Endodermal cell (in vitro differentiated cells): ENCODE measurements around the gene PTPRU. TPM values are rescaled to one million over a fixed set of nuclear protein-coding genes. Genes with fewer than 3 reads are reported as not detected.
"Not testable (repeated sequence)": the region's sequence is repeated elsewhere in the genome, so short reads cannot be mapped to it uniquely, and the experiment has no call there.

Source experiments
- DNase-seq: peaks from one replicate; pipeline ENCODE4 v3.0.0-alpha.2; 2017
- H3K27ac ChIP-seq: 2 replicates; pipeline ENCODE4 v1.5.1; 2013; ENCODE audit warnings: mild to moderate bottlenecking, low read depth, low read length, moderate library complexity
- H3K27me3 ChIP-seq: 2 replicates; pipeline ENCODE4 v1.6.1; 2013; ENCODE audit warnings: mild to moderate bottlenecking, low read length, moderate library complexity; ENCODE audit not compliant: insufficient read depth, control insufficient read depth, poor library complexity, severe bottlenecking
- H3K36me3 ChIP-seq: 2 replicates; pipeline ENCODE4 v1.7.0; 2013; ENCODE audit warnings: mild to moderate bottlenecking, low read length, moderate library complexity; ENCODE audit not compliant: control insufficient read depth, insufficient read depth
- H3K4me1 ChIP-seq: one replicate; pipeline ENCODE4 v1.7.0; 2013; ENCODE audit warnings: low read length; ENCODE audit not compliant: control insufficient read depth, insufficient read depth
- H3K4me3 ChIP-seq: 2 replicates; pipeline ENCODE4 v1.5.1; 2013; ENCODE audit warnings: mild to moderate bottlenecking, low read length, moderate library complexity
- H3K9ac ChIP-seq: 2 replicates; pipeline ENCODE4 v1.6.1; 2013; ENCODE audit warnings: mild to moderate bottlenecking, low read length, moderate library complexity; ENCODE audit not compliant: poor library complexity, severe bottlenecking; ENCODE audit errors: extremely low read depth
- H3K9me3 ChIP-seq: 2 replicates; pipeline ENCODE4 v1.6.1; 2013; ENCODE audit warnings: mild to moderate bottlenecking, low read length, moderate library complexity; ENCODE audit not compliant: control insufficient read depth
- H3K27ac Mint-ChIP-seq: 2 replicates; pipeline ENCODE4 v1.8.0; 2020; ENCODE audit warnings: mixed read lengths
- H3K27me3 Mint-ChIP-seq: 2 replicates; pipeline ENCODE4 v1.8.0; 2021; ENCODE audit warnings: mild to moderate bottlenecking, mixed read lengths; ENCODE audit not compliant: insufficient read depth
- H3K36me3 Mint-ChIP-seq: 2 replicates; pipeline ENCODE4 v1.8.0; 2020; ENCODE audit warnings: low read depth, mixed read lengths
- H3K4me1 Mint-ChIP-seq: 2 replicates; pipeline ENCODE4 v1.8.0; 2020; ENCODE audit warnings: mixed read lengths
- H3K4me3 Mint-ChIP-seq: 2 replicates; pipeline ENCODE4 v1.8.0; 2020; ENCODE audit warnings: mild to moderate bottlenecking, moderate library complexity, mixed read lengths
- H3K9me3 Mint-ChIP-seq: 2 replicates; pipeline ENCODE4 v1.8.0; 2020; ENCODE audit warnings: mild to moderate bottlenecking, mixed read lengths
- CTCF ChIP-seq: fragments of 200-600 bp; sonication (generic); conservative IDR thresholded peaks from 2 replicates; pipeline ENCODE4 v1.5.0; 2021; ENCODE audit warnings: antibody characterized with exemption, mild to moderate bottlenecking
- WGBS, 2 experiments: methylation state at CpG; one replicate each; pipeline versions ENCODE4 v1.1.5 to v1.1.7; 2013; ENCODE audit warnings: missing lambda C conversion rate in 2 of 2, mixed read lengths in 1 of 2; ENCODE audit not compliant: insufficient coverage in 1 of 2, insufficient read length in 1 of 2; 5-methylcytosine and 5-hydroxymethylcytosine counted together
- total RNA-seq, 2 donors: library from RNA; stranded (reverse); fragmentation: NEBNext Ultra II Directional in 1 of 2; extraction: Animal tissue kit (Norgen Biotek cat#: 25700) in 1 of 2; gene quantifications; 2 replicates in 1 of 2; 3 replicates in 1 of 2; pipeline ENCODE4 v1.2.1, GENCODE V29; 2021

PTPRU gene
- total RNA-seq, 2 donors from 2014 or later: 49.8 to 73.1 TPM

GRCh38 chr1:29310616-29311180 is 74.4 kb downstream of the PTPRU start:
- Histone ChIP-seq H3K36me3 (no peaks in the 10 kb centered on the region), H3K4me1 (no peaks in the 10 kb centered on the region), H3K9me3 (no peaks in the 10 kb centered on the region), H3K27me3 (no peaks in the 10 kb centered on the region), H3K4me3 (no peak overlapping the region), H3K27ac (no peak overlapping the region), H3K9ac (no peak overlapping the region)
- Mint-ChIP-seq H3K36me3 (peaks cover 25% of the 10 kb centered on the region), H3K9me3 (no peaks in the 10 kb centered on the region), H3K27me3 (no peaks in the 10 kb centered on the region), H3K4me3 (no peak overlapping the region), H3K4me1 (peaks cover 11% of the 10 kb centered on the region), H3K27ac (no peak overlapping the region)
- no peak for DNase-seq
- TF ChIP-seq CTCF: no peak
- whole genome bisulfite sequencing, 2 experiments: 93 to 94% methylated on average over 8 to 9 of the region's 9 CpGs

GRCh38 chr1:29311352-29312030 is 75.2 kb downstream of the PTPRU start:
- no peak for DNase-seq
- Mint-ChIP-seq H3K9me3 (no peaks in the 10 kb centered on the region), H3K36me3 (peaks cover 26% of the 10 kb centered on the region), H3K27ac (no peak overlapping the region), H3K4me1 (peaks cover 5% of the 10 kb centered on the region), H3K27me3 (no peaks in the 10 kb centered on the region), H3K4me3 (no peak overlapping the region)
- Histone ChIP-seq H3K27me3 (no peaks in the 10 kb centered on the region), H3K36me3 (no peaks in the 10 kb centered on the region), H3K9me3 (no peaks in the 10 kb centered on the region), H3K9ac (no peak overlapping the region), H3K27ac (no peak overlapping the region), H3K4me1 (no peaks in the 10 kb centered on the region), H3K4me3 (no peak overlapping the region)
- 90 to 92% methylated on average over 13 to 16 of the region's 16 CpGs for WGBS, 2 experiments
- no peak for TF ChIP-seq CTCF

- H3K9ac ChIP-seq: no peak overlapping the region
- H3K36me3 ChIP-seq: no peaks in the 10 kb centered on the region
- no peak overlapping the region for H3K4me3 ChIP-seq
- peak; percentile 54 for TF ChIP-seq CTCF
- no peaks in the 10 kb centered on the region for H3K4me1 ChIP-seq
- Mint-ChIP-seq H3K9me3 (no peaks in the 10 kb centered on the region), H3K4me3 (no peak overlapping the region), H3K27ac (peak overlapping the region; percentile 8), H3K36me3 (peaks cover 34% of the 10 kb centered on the region), H3K4me1 (peaks cover 5% of the 10 kb centered on the region), H3K27me3 (no peaks in the 10 kb centered on the region)
- H3K27ac ChIP-seq: no peak overlapping the region
- H3K27me3 ChIP-seq: no peaks in the 10 kb centered on the region
- DNase-seq: peak; percentile 69
- no peaks in the 10 kb centered on the region for H3K9me3 ChIP-seq
- 93 to 97% methylated on average over 11 to 24 of the region's 24 CpGs for WGBS, 2 experiments
Observed at GRCh38 chr1:29312469-29313461, 76.4 kb downstream of the PTPRU start.

- H3K4me1 ChIP-seq, H3K4me1 Mint-ChIP-seq, H3K27ac Mint-ChIP-seq, DNase-seq, H3K4me3 ChIP-seq, H3K36me3 ChIP-seq, H3K4me3 Mint-ChIP-seq, H3K9me3 Mint-ChIP-seq, H3K9ac ChIP-seq, H3K27me3 Mint-ChIP-seq, H3K9me3 ChIP-seq, H3K27me3 ChIP-seq, H3K27ac ChIP-seq: not testable (repeated sequence)
- H3K36me3 Mint-ChIP-seq: peaks cover 41% of the 10 kb centered on the region
- 92 to 93% methylated on average over 6 to 8 of the region's 8 CpGs for WGBS, 2 experiments
Observed at GRCh38 chr1:29314685-29315084, 78.4 kb downstream of the PTPRU start.
